Common myeloid progenitor, CD34-positive (primary cell): ENCODE results near the gene PTP4A2.

Source experiments
- CTCF ChIA-PET: fragments of 350-600 bp; sonication (Branson Sonifier 250); formaldehyde crosslinking; loops from one replicate; lab custom pipeline; 2021; ENCODE audit warnings: antibody characterized with exemption; lab: Charles Lee
- POLR2A ChIA-PET: fragments of 350-600 bp; sonication (Branson Sonifier 250); formaldehyde crosslinking; loops from one replicate; lab custom pipeline; 2021; ENCODE audit warnings: antibody characterized with exemption; lab: Charles Lee
- DNase-seq, 3 donors: peaks; one replicate each; pipeline versions ENCODE4 v3.0.0 to v3.0.0-alpha.2; 2013
- H3K27ac ChIP-seq, 2 experiments: 1 replicate in 1 of 2; 2 replicates in 1 of 2; pipeline ENCODE4 v1.7.0; 2013; ENCODE audit warnings: inconsistent platforms in 2 of 2, low read length in 2 of 2, mild to moderate bottlenecking in 2 of 2, low read depth in 1 of 2, moderate library complexity in 1 of 2; ENCODE audit not compliant: severe bottlenecking in 2 of 2, insufficient read depth in 1 of 2, poor library complexity in 1 of 2
- H3K27me3 ChIP-seq, 5 experiments: replicated peaks in 2 of 5; 1 replicate in 3 of 5; 2 replicates in 2 of 5; pipeline versions ENCODE4 v1.6.1 to v1.7.0; 2013; ENCODE audit warnings: low read length in 4 of 5, mild to moderate bottlenecking in 2 of 5, moderate library complexity in 2 of 5, inconsistent platforms in 1 of 5; ENCODE audit not compliant: insufficient read depth in 5 of 5, control insufficient read depth in 4 of 5
- H3K36me3 ChIP-seq, 4 experiments: 1 replicate in 2 of 4; 2 replicates in 2 of 4; pipeline versions ENCODE4 v1.6.1 to v1.7.0; 2013; ENCODE audit warnings: low read length in 3 of 4, control low read depth in 1 of 4, mild to moderate bottlenecking in 1 of 4; ENCODE audit not compliant: control insufficient read depth in 4 of 4, insufficient read depth in 4 of 4
- H3K4me1 ChIP-seq, 4 experiments: 1 replicate in 3 of 4; 2 replicates in 1 of 4; pipeline versions ENCODE4 v1.6.1 to v1.7.1; 2013; ENCODE audit warnings: low read length in 3 of 4, mild to moderate bottlenecking in 3 of 4, control low read depth in 1 of 4, inconsistent platforms in 1 of 4, moderate library complexity in 1 of 4; ENCODE audit not compliant: control insufficient read depth in 4 of 4, insufficient read depth in 4 of 4; ENCODE audit errors: control extremely low read depth in 1 of 4
- H3K4me3 ChIP-seq, 7 experiments: 1 replicate in 4 of 7; 2 replicates in 3 of 7; pipeline versions ENCODE4 v1.5.1 to v1.7.0; 2013; ENCODE audit warnings: mild to moderate bottlenecking in 7 of 7, low read length in 6 of 7, moderate library complexity in 6 of 7, inconsistent platforms in 2 of 7, low read depth in 2 of 7, control low read depth in 1 of 7; ENCODE audit not compliant: insufficient read depth in 4 of 7, control insufficient read depth in 1 of 7; ENCODE audit errors: extremely low read depth in 1 of 7
- H3K9me3 ChIP-seq, 5 experiments: 1 replicate in 4 of 5; 2 replicates in 1 of 5; pipeline versions ENCODE4 v1.6.1 to v1.7.1; 2013; ENCODE audit warnings: low read length in 4 of 5, mild to moderate bottlenecking in 2 of 5, inconsistent platforms in 1 of 5, low read depth in 1 of 5, moderate library complexity in 1 of 5; ENCODE audit not compliant: control insufficient read depth in 4 of 5, insufficient read depth in 2 of 5; ENCODE audit errors: control extremely low read depth in 1 of 5
- WGBS: methylation state at CpG from one replicate; pipeline ENCODE4 v1.1.5; 2013; ENCODE audit not compliant: insufficient coverage; 5-methylcytosine and 5-hydroxymethylcytosine counted together

Gene PTP4A2

DNA sequence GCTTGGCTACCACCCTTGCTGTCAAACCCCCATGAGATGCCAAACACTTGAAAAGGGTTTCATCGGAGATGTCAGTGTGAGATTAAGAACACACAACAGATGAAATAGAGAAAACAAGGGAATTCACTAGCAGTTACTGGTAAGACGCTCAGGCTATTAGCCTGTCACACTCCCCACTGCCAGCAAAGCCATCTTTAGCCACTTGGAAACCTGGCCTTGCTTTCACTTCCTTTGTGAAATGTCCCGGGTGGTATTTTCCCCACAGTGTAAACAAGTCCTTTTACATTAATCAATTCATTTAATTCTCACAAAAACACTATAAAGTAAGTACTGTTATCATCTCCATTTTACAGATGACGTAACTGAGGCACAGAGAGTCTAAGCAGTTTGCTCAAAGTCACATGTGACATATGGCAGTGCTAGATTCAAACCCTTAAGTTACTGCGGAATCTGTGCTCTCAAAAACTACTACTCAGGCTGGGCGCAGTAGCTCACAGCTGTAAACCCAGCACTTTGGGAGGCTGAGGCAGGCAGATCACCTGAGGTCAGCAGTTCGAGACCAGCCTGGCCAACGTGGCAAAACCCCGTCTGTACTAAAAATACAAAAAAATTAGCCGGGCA lies 42.8 kb upstream of the PTP4A2 start:
- Histone ChIP-seq H3K9me3 (no peaks in the 10 kb centered on the region), H3K36me3 (no peaks in the 10 kb centered on the region), H3K4me3 (no peak overlapping the region), H3K27me3 (no peaks in the 10 kb centered on the region), H3K4me1 (peaks cover 3 to 32% (median 26%) of the 10 kb centered on the region in 4 experiments), H3K27ac (no peak overlapping the region)
- no peak for DNase-seq
- ChIA-PET CTCF (interaction anchor here (0.8 to 1.2 kb wide), 4 partner anchors 10 to 31 kb away, joined by 3 to 4 read pairs (median 3); no protein-coding TSS in a partner anchor), POLR2A (interaction anchor here (0.6 kb wide), 1 partner anchor 7 kb away, joined by 3 read pairs; no protein-coding TSS in a partner anchor)
- 96% methylated on average over 9 of the region's 10 CpGs for WGBS

DNA sequence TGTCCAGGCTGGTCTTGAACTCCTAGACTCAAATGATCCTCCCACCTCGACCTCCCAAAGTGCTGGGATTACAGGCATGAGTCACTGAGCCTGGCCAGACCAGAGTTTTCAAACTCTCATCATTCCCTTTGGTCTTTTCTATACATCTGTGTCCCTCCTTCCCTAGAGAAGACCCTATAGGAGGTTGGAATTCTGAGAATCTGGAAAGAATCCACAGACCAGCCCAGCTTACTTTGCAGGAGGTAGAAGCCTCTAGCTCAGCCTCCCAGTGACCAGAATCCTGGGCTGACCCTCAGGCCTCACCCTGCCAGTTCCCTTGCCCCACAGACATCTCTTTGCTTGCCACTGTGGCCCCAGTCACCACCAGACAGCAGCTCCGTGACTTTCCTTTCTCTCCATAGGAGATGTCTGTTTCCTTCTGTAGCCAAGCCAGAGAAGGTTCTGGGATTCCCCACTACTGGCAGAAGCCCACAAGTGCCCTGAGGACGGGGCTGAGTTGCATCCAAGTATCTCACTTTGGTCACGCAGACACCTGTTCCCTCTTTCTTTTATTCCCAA lies 40.8 kb upstream of the PTP4A2 start:
- CTCF ChIA-PET = interaction anchor here (0.6 to 1.9 kb wide), 7 partner anchors 8 to 84 kb away, joined by 3 to 6 read pairs (median 5); no protein-coding TSS in a partner anchor
- H3K4me3 ChIP-seq = no peak overlapping the region
- no peaks in the 10 kb centered on the region for H3K36me3 ChIP-seq
- no peak overlapping the region for H3K27ac ChIP-seq
- POLR2A ChIA-PET = interaction anchor here (0.6 kb wide), 1 partner anchor 248 kb away, joined by 5 read pairs; no protein-coding TSS in a partner anchor
- no peaks in the 10 kb centered on the region for H3K9me3 ChIP-seq
- DNase-seq = no peak
- no peaks in the 10 kb centered on the region for H3K27me3 ChIP-seq
- WGBS = 94% methylated on average over 4 of the region's 4 CpGs
- peaks cover 2 to 22% (median 12%) of the 10 kb centered on the region in 4 experiments for H3K4me1 ChIP-seq

DNA sequence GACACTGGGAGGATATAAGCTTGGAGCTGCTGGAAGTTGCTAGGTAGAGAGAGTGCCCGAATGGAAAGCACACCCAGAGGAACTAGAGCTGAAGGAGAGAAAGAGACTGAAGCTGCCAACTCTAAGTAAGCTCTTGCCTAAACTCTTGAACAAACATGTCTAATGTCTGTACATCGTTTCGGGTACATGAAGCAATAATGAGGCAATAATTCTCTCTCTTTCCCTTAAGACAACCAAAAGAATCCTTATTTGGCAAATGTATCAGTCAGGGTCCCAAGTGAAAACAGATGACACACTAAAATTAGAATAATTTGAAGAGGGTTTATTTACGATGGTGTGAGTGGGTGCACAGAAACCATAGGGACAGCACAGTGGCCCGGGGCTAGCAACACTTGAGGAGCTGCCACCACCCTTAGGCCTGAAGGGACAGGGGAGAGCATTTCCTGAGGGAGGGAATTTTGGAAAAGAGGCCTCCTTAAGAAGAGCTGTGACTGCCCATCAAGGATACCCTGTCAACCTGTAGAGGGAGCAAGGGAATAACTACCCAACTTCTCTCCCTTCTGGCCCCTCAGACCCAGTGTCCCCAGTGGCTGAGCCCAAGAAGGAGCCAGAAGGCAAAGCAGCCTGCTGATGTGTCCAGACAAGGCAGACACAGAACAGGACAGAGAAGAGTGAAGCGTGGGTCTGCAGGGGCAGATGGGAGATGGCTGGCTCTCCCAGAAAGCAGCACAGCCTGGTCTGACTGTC lies 39.4 kb upstream of the PTP4A2 start:
- H3K4me1 ChIP-seq = peaks cover 2 to 20% (median 12%) of the 10 kb centered on the region in 4 experiments
- H3K27ac ChIP-seq = no peak overlapping the region
- H3K27me3 ChIP-seq = no peaks in the 10 kb centered on the region
- POLR2A ChIA-PET = no interaction called here
- CTCF ChIA-PET = interaction anchor here (0.7 to 2.6 kb wide), 13 partner anchors 8 to 86 kb away, joined by 3 to 9 read pairs (median 4); no protein-coding TSS in a partner anchor
- H3K36me3 ChIP-seq = no peaks in the 10 kb centered on the region
- no peaks in the 10 kb centered on the region for H3K9me3 ChIP-seq
- WGBS = 87% methylated on average over 3 of the region's 6 CpGs
- no peak overlapping the region for H3K4me3 ChIP-seq
- DNase-seq = peak; percentile 40 to 50 (median 45)

DNA sequence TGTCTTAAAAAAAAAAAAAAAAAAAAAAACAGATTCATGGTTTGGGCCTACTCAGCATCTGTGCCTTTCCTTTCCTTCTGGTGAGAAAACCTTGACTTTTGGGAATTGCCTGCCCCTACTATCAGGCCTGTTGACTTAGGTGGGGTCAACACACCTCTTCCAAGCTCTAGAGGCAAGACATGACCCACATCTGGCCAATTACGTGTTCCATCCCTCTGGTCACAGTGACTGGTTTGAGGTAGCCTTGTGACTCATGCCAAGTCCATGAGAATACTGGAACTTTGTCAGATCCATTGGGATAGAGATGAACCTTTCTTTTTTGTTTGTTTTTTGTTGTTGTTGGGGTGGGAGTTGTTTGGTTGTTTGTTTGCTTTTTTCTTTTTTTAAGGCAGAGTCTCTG lies 38.2 kb upstream of the PTP4A2 start:
- ChIA-PET POLR2A (no interaction called here), CTCF (interaction anchor here (0.6 to 2.6 kb wide), 10 partner anchors 9 to 126 kb away, joined by 3 to 9 read pairs (median 4); no protein-coding TSS in a partner anchor)
- no peak for DNase-seq
- Histone ChIP-seq H3K27ac (no peak overlapping the region), H3K4me1 (peaks cover 0 to 9% (median 4%) of the 10 kb centered on the region in 4 experiments), H3K9me3 (no peaks in the 10 kb centered on the region), H3K4me3 (no peak overlapping the region), H3K27me3 (no peaks in the 10 kb centered on the region), H3K36me3 (no peaks in the 10 kb centered on the region)
- WGBS = 100% methylated on average over 1 of the region's 1 CpG

DNA sequence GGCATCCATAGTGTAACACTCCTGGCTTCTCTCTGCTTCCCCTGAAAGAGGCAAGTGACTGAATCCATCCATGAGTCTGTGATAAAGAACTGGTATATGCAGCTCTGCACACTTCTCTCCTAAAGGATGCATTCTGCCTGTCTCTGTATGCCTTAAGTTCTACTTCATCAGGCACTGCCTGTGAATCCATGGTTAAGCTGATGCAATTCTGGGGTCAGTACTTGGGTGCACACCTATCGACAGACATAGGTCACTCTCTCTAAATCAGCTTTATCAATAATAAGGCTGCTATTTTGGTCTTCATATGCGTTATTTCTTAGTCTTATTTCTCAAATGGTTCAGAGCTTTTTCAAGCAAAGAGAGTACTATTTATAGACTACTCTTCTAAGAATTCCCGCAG lies 32.7 kb upstream of the PTP4A2 start:
- POLR2A ChIA-PET = interaction anchor here (0.8 kb wide), 1 partner anchor 37 kb away, joined by 3 read pairs; no protein-coding TSS in a partner anchor
- H3K27ac ChIP-seq = no peak overlapping the region
- H3K27me3 ChIP-seq = no peaks in the 10 kb centered on the region
- no peak for DNase-seq
- CTCF ChIA-PET = interaction anchor here (1.1 to 1.3 kb wide), 5 partner anchors 9 to 212 kb away, joined by 3 read pairs; partner anchors contain the start of gene SPOCD1
- no peak overlapping the region for H3K4me3 ChIP-seq
- no peaks in the 10 kb centered on the region for H3K36me3 ChIP-seq
- no peaks in the 10 kb centered on the region for H3K4me1 ChIP-seq
- no peaks in the 10 kb centered on the region for H3K9me3 ChIP-seq
- 100% methylated on average over 1 of the region's 3 CpGs for WGBS

DNA sequence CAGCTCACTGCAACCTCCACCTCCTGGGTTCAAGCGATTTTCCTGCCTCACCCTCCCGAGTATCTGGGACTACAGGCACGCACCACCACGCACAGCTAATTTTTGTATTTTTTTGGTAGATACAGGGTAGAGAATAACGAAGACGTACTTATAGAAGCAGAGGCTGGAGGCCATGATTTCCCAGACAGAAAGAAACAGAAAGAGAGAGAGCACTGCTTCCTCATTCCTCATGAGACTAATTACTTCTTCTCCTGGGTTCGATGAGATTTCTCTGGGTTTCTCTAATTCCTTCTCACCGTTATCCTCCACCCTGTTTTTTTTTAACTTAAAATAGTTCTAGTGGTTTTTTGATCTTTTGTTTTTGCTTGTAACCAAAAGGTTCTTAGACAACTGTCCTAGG lies 23.4 kb upstream of the PTP4A2 start:
- H3K4me1 ChIP-seq = peaks cover 7 to 43% (median 32%) of the 10 kb centered on the region in 4 experiments
- no peak overlapping the region for H3K4me3 ChIP-seq
- peak in 2 of 3 donors; percentile 49 to 51 for DNase-seq
- no peak overlapping the region for H3K27ac ChIP-seq
- H3K27me3 ChIP-seq = no peaks in the 10 kb centered on the region
- H3K36me3 ChIP-seq = no peaks in the 10 kb centered on the region
- ChIA-PET CTCF (interaction anchor here (0.8 to 20.1 kb wide), 13 partner anchors 8 to 245 kb away, joined by 3 to 444 read pairs (median 4); partner anchors contain the start of gene PTP4A2), POLR2A (interaction anchor here (0.6 kb wide), 2 partner anchors 12 to 101 kb away, joined by 3 to 4 read pairs; no protein-coding TSS in a partner anchor)
- no peaks in the 10 kb centered on the region for H3K9me3 ChIP-seq
- WGBS = 56% methylated on average over 3 of the region's 8 CpGs
